Measurements from ENCODE around the gene OVCH1.
"Not testable (repeated sequence)": the region's sequence is repeated elsewhere in the genome, so short reads cannot be mapped to it uniquely, and the experiment has no call there.

OVCH1 gene

DNA sequence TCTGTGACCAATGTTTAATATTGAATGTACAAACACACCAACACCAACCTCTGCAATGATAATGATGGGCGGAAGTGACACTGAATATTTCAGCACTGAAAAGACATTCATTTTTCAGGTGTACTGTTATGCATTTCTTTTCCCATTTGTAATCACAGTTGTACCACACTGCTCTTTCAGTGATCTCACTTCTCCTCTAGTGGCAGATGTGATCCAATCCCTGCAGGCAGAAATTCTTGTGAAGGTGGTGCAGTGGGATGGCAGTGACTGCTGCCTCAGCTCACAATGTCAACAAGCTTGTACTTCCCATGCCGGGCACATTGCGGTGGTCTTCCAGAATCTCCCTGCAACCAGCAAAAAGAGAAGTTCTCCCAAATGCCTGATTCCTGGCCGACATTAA lies 93.5 kb downstream of the OVCH1 start:
- no peak for DNase-seq

DNA sequence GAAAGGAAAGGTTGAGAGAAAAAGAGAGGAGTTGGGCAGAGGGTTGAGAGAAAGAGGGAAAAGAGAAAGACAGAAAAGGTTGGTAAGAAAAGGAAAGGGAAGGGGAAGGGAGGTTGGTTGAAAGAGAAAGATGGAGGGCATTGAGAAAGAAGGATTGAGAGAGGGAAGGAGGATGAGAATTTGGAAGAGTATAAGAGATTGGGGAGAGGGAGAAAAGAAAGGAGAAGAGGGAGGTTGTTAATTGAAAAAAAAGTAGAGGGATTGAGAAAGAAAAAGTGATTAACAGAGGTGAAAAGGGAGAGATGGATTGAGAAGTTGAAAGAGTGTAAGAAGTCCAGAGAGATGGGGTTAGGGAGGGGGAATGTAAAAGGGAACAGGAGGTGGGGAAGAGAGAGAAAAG lies 95.0 kb downstream of the OVCH1 start:
- no peak for DNase-seq

GRCh38 chr12:29398495-29398894 lies 99.0 kb downstream of the OVCH1 start:
- DNase-seq: no peak

- no peak for DNase-seq
These were observed 100.7 kb downstream of the OVCH1 start for GRCh38 chr12:29396774-29397173.

DNA sequence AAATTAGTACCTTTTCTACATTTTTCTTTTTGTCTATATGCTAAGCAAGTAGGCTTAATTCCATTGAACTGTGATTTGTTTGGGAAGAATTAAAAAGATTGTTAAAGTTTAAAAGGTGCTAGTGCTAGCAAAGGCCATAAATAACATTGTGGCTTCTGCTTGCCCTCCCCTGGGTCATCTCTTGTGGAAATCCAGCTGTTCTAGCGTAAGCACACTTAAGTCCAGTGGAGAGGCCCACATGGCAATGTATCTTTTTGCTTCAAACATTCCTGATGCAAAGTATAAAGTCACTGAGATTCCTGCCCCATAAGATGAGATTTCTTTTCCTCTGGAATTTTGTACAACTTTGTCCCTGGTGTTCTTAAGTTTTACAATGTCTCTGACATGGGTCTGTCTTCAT lies 102.1 kb downstream of the OVCH1 start:
- no peak for DNase-seq

- DNase-seq: not testable (repeated sequence)
These were observed 107.1 kb downstream of the OVCH1 start for GRCh38 chr12:29390419-29390818.

DNA sequence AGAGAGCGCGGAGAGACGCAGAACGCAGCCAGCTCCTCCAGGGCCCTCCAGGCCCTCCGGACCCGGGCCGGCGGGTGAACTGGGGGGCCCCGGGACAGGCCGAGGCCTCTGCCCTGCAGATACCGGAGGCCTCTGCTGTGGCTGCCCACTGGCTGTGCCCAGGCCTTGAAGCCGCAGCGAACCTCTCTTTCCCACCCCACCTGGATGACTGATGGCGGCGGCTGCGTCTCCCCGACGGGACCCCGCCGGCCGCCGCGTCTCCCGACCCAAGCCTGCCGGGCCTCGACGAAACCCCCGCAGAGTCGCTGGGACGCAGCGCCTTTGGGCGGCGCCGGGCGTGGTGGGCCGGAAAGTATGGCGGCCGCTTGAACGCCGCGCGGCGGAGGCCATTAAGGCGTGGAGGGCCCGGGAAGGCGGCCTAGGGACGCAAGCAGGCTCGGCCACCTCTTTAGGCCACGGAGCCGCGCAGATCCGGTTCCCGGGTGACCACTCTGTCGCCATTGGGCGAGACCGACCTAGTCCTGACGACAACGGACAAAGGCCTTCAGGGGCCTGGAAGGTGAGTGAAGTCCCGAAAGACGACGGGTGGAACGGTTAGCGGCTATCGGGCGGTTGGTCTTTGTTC lies 108.1 kb downstream of the OVCH1 start:
- DNase-seq: no peak

DNA sequence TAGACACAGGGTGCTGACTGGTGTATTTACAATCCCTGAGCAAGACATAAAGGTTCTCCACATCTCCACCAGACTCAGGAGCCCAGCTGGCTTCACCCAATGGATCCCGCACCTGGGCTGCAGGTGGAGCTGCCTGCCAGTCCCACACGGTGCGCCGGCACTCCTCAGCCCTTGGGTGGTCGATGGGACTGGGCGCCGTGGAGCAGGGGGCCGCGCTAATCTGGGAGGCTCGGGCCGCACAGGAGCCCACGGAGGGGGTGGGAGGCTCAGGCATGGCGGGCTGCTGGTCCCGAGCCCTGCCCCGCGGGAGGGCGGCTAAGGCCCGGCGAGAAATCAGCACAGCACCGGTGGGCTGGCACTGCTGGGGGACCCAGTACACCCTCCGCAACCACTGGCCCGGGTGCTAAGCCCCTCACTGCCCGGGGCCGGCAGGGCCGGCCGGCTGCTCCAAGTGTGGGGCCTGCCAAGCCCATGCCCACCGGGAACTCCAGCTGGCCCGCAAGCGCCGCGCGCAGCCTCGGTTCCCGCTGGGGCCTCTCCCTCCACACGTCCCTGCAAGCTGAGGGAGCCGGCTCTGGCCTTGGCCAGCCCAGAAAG lies 111.3 kb downstream of the OVCH1 start:
- DNase-seq: not testable (repeated sequence)

GRCh38 chr12:29385194-29385593 lies 112.3 kb downstream of the OVCH1 start:
- not testable (repeated sequence) for DNase-seq

- DNase-seq: no peak
These were observed 115.2 kb downstream of the OVCH1 start for GRCh38 chr12:29382251-29382650.

DNA sequence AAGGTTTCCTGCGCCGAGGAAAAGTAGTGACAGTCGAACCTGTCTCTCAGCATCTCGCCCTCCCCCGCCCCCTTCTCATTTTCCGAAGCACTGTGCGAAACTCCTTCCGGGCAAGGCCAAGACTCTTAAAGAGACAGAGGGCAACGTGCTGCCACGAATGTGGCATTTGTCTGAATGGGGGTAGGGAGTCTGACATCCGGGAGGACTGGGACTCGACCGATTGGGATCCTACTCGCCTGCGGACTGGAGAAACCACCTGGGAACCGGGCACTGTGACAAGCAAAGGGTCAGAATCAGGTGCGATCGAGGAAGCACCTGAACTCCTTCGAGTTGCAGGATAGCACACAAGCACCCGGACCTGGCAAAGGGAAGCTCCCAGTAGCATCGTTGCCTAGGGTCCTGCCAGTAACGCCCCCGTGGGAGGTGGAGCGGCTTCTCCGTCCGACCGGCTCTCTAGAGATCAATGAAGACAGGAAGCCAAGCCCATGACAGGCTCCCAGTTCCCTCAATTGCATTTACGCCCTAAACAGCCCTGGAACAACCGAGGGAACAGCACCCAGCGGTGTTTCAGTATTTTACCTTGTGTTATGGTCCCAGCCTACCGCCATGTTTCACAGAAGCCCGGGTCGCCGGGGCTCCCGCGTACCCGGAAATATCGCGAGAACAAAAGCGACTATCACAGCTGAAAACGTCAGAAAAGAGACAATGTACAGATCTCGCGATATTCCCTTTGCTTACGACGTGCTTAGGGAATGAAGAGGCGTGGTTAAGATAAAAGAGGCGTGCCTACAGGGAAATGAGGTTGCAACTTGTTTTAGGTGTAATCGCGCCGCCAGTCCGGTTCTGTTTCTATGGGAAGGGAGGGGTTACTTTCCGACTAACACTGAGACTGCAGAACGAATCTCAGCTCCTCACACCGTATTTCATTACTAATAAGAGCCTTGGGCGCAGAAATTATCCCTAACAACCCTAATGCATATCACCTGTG lies 116.7 kb downstream of the OVCH1 start, which contains the start of gene ERGIC2:
Gene ERGIC2, minus strand, starts transcription at position 637 of the 988 bp plus-strand sequence. CDS start 9,539 bp downstream, outside the sequence.
- DNase-seq: peak; percentile 100

Data from SHP77 (cell line).